Liver (tissue), 3 donors: ENCODE data around the gene GATAD2B.

Source experiments
- CTCF ChIP-seq: fragments of 150-350 bp; IDR thresholded peaks from 2 replicates; pipeline ENCODE4 v1.5.1; 2017; ENCODE audit warnings: improper control_type of control experiment, low read depth, low read length; ENCODE audit not compliant: missing input control
- EGR1 ChIP-seq, 2 donors: IDR thresholded peaks; 2 replicates each; pipeline ENCODE4 v1.6.1; 2016 to 2018; ENCODE audit warnings: antibody characterized with exemption in 2 of 2, low read depth in 2 of 2
- FOXA1 ChIP-seq: IDR thresholded peaks from 2 replicates; pipeline ENCODE4 v1.6.1; 2016; ENCODE audit warnings: antibody characterized with exemption
- GABPA ChIP-seq, 2 donors: IDR thresholded peaks in 1 of 2; conservative IDR thresholded peaks in 1 of 2; 2 replicates each; pipeline ENCODE4 v1.6.1; 2016; ENCODE audit warnings: antibody characterized with exemption in 2 of 2, mild to moderate bottlenecking in 1 of 2, moderate library complexity in 1 of 2
- HNF4G ChIP-seq: IDR thresholded peaks from 2 replicates; pipeline ENCODE4 v1.6.1; 2016; ENCODE audit warnings: antibody characterized with exemption
- JUND ChIP-seq, 2 donors: IDR thresholded peaks; 2 replicates each; pipeline ENCODE4 v1.6.1; 2016; ENCODE audit warnings: antibody characterized with exemption in 2 of 2
- MAX ChIP-seq: IDR thresholded peaks from 2 replicates; pipeline ENCODE4 v1.6.1; 2016; ENCODE audit warnings: antibody characterized with exemption
- RAD21 ChIP-seq, 2 donors: IDR thresholded peaks; 2 replicates each; pipeline ENCODE4 v1.6.1; 2016; ENCODE audit warnings: antibody characterized with exemption in 2 of 2, mild to moderate bottlenecking in 2 of 2
- RXRA ChIP-seq, 2 donors: IDR thresholded peaks; 2 replicates each; pipeline ENCODE4 v1.6.1; 2017 to 2018; ENCODE audit warnings: antibody characterized with exemption in 2 of 2, mild to moderate bottlenecking in 1 of 2
- SP1 ChIP-seq: IDR thresholded peaks from 2 replicates; pipeline ENCODE4 v1.6.1; 2018; ENCODE audit warnings: antibody characterized with exemption, mild to moderate bottlenecking
- ZBTB33 ChIP-seq: IDR thresholded peaks from 2 replicates; pipeline ENCODE4 v1.6.1; 2016; ENCODE audit warnings: antibody characterized with exemption
- TF ChIP-seq, protein P1 (sequence below): IDR thresholded peaks from 2 replicates; pipeline ENCODE4 v1.6.1; 2016; ENCODE audit warnings: antibody characterized with exemption
- TF ChIP-seq, protein P2 (sequence below): IDR thresholded peaks from 2 replicates; pipeline ENCODE4 v1.6.1; 2016; ENCODE audit warnings: antibody characterized with exemption, mild to moderate bottlenecking
- donor health status: healthy.
- donor health status: healthy.

DNA sequence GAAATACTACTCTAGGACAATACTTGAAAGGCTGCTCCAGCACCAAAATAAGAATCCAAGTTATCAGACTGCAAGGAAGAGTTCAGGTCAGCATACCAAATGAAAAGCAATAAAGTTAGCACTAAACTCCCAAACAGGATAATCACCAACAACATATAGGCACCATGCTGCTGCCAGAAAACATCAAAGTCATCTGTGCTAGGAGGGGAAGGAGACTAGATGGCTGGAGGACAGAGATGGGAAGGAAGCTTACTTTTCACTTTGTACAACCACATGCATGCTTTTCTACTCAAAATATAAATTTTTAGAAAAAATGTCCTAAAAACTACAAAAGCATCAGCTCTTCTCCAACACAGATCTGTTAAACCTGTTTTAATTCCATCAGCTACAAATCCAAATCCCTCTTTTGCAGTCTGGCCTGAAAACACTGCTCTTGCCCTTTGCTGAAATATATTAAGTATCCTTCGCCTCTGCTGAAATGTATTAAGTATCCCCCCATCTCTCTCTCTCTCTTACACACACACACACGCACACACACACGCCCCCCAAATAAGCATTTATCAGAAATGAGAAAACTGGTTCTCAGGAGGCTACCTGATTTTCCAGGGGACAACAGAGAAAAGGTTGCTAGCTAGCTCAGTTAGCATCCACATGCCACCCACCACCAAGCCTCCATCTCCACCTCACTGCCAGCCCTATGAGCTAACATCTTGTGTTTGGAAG, 1.5 kb downstream of the GATAD2B start:
- TF ChIP-seq CTCF = no peak
- TF ChIP-seq HNF4G = no peak
- no peak for TF ChIP-seq MAX
- no peak for TF ChIP-seq JUND (IDR thresholded peaks at IDR 0.05)
- TF ChIP-seq SP1 = no peak
- TF ChIP-seq, protein P1, sequence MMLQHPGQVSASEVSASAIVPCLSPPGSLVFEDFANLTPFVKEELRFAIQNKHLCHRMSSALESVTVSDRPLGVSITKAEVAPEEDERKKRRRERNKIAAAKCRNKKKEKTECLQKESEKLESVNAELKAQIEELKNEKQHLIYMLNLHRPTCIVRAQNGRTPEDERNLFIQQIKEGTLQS = no peak
- no peak for TF ChIP-seq FOXA1
- TF ChIP-seq, protein P2, sequence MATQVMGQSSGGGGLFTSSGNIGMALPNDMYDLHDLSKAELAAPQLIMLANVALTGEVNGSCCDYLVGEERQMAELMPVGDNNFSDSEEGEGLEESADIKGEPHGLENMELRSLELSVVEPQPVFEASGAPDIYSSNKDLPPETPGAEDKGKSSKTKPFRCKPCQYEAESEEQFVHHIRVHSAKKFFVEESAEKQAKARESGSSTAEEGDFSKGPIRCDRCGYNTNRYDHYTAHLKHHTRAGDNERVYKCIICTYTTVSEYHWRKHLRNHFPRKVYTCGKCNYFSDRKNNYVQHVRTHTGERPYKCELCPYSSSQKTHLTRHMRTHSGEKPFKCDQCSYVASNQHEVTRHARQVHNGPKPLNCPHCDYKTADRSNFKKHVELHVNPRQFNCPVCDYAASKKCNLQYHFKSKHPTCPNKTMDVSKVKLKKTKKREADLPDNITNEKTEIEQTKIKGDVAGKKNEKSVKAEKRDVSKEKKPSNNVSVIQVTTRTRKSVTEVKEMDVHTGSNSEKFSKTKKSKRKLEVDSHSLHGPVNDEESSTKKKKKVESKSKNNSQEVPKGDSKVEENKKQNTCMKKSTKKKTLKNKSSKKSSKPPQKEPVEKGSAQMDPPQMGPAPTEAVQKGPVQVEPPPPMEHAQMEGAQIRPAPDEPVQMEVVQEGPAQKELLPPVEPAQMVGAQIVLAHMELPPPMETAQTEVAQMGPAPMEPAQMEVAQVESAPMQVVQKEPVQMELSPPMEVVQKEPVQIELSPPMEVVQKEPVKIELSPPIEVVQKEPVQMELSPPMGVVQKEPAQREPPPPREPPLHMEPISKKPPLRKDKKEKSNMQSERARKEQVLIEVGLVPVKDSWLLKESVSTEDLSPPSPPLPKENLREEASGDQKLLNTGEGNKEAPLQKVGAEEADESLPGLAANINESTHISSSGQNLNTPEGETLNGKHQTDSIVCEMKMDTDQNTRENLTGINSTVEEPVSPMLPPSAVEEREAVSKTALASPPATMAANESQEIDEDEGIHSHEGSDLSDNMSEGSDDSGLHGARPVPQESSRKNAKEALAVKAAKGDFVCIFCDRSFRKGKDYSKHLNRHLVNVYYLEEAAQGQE = no peak
- no peak for TF ChIP-seq RXRA (IDR thresholded peaks at IDR 0.05)
- no peak for TF ChIP-seq RAD21 (IDR thresholded peaks at IDR 0.05)
- no peak for TF ChIP-seq EGR1 (IDR thresholded peaks at IDR 0.05; ENCODE audit: low read depth in 2 of 2)
- TF ChIP-seq ZBTB33 = no peak
- no peak for TF ChIP-seq GABPA (IDR thresholded peaks at IDR 0.05 in 1 of 2, conservative IDR thresholded peaks at IDR 0.05 in 1 of 2)
